Natural killer cell treated with Interleukin-12 subunit alpha and Interleukin-12 subunit beta and Interleukin-15 and Interleukin-18, amount 100 ng/mL, for 72 hours (primary cell): ENCODE results near the gene ATP8B1. TPM values are rescaled to one million over a fixed set of nuclear protein-coding genes. Genes with fewer than 3 reads are reported as not detected.

Experiments
- ATAC-seq, 2 donors: fragments of 150-1000 bp; cut with Tn5 transposase in 1 of 2; sonication (Bioruptor Pico), chemical (Tn5 transposase) in 1 of 2; 2 replicates each; pipeline ENCODE4 v1.10.0; 2021
- DNase-seq: peaks from one replicate; pipeline ENCODE4 v3.0.0; 2022; ENCODE audit warnings: low spot score
- H3K27ac Mint-ChIP-seq, 2 donors: 1 replicate in 1 of 2; 2 replicates in 1 of 2; pipeline ENCODE4 v1.8.0; 2022; ENCODE audit warnings: mixed read lengths in 2 of 2, mild to moderate bottlenecking in 1 of 2, moderate library complexity in 1 of 2
- H3K27me3 Mint-ChIP-seq, 2 donors: 1 replicate in 1 of 2; 2 replicates in 1 of 2; pipeline ENCODE4 v1.8.0; 2022; ENCODE audit warnings: mixed read lengths in 2 of 2
- H3K36me3 Mint-ChIP-seq: one replicate; pipeline ENCODE4 v1.8.0; 2022; ENCODE audit warnings: mixed read lengths
- H3K4me1 Mint-ChIP-seq, 2 donors: 1 replicate in 1 of 2; 2 replicates in 1 of 2; pipeline ENCODE4 v1.8.0; 2022; ENCODE audit warnings: low read depth in 2 of 2, mixed read lengths in 2 of 2, mild to moderate bottlenecking in 1 of 2
- H3K4me3 Mint-ChIP-seq: one replicate; pipeline ENCODE4 v1.8.0; 2022; ENCODE audit warnings: mixed read lengths
- H3K9me3 Mint-ChIP-seq: 2 replicates; pipeline ENCODE4 v1.8.0; 2022; ENCODE audit warnings: mixed read lengths
- total RNA-seq, 2 donors: library from RNA; stranded (reverse); gene quantifications; one replicate each; pipeline ENCODE4 v1.2.3, GENCODE V29; 2022

The ATP8B1 gene
- total RNA-seq, 2 donors from 2014 or later, result not detected

DNA sequence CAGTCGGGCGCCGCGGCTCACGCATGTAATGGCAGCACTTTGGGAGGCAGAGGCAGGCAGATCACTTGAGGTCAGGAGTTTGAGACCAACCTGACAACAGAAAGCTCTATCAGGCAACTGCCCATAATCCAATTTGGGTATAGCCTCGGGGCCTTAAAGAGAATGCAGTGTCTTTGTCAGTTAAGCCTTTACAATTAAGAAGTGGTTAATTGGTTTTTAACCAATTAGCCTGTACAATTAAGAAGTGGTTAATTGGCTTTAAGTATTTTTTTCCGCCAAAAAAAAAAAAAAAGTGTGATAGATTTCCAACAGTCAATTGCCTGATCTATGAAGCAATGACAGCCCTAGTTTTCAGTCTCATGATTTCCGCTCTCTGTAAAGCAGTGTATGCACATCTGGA is 106.8 kb downstream of the ATP8B1 start:
- no peaks in the 10 kb centered on the region for H3K36me3 Mint-ChIP-seq
- H3K9me3 Mint-ChIP-seq, result peaks cover 3% of the 10 kb centered on the region
- no peak for ATAC-seq
- no peak overlapping the region for H3K4me3 Mint-ChIP-seq
- H3K27me3 Mint-ChIP-seq, result no peaks in the 10 kb centered on the region
- DNase-seq, result no peak
- no peak overlapping the region for H3K27ac Mint-ChIP-seq
- H3K4me1 Mint-ChIP-seq, result peaks cover 6 to 7% of the 10 kb centered on the region in 2 donors

DNA sequence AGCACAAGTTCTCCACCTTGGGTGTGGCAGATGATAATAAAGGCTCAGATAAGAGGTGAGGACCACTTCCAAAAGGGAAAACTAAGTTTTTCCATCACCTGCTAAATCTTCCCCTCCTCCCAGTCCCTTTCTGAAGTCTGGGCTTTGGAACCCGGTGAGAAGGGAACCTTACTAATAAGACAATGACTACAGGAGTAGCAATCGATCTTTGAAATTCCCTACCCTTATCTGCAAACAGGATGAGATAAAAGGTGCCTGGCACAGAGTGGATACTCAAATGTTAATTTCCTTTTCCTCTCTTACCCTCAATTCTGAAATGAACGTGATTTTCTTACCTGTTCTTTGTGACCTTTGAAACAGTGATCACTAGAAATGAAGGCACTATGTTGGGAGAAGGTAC is 111.8 kb downstream of the ATP8B1 start:
- H3K27me3 Mint-ChIP-seq, result no peaks in the 10 kb centered on the region
- no peaks in the 10 kb centered on the region for H3K36me3 Mint-ChIP-seq
- H3K9me3 Mint-ChIP-seq, result peaks cover 3% of the 10 kb centered on the region
- no peak for DNase-seq
- H3K4me3 Mint-ChIP-seq, result no peak overlapping the region
- peaks cover 4 to 17% of the 10 kb centered on the region in 2 donors for H3K4me1 Mint-ChIP-seq
- no peak overlapping the region for H3K27ac Mint-ChIP-seq
- ATAC-seq, result no peak

GRCh38 chr18:57687970-57688369 is 115.1 kb downstream of the ATP8B1 start:
- H3K4me1 Mint-ChIP-seq, result peaks cover 3 to 11% of the 10 kb centered on the region in 2 donors
- DNase-seq (no peak), ATAC-seq (no peak)
- no peaks in the 10 kb centered on the region for H3K9me3 Mint-ChIP-seq
- H3K36me3 Mint-ChIP-seq, result no peaks in the 10 kb centered on the region
- H3K4me3 Mint-ChIP-seq, result no peak overlapping the region
- no peak overlapping the region for H3K27ac Mint-ChIP-seq
- H3K27me3 Mint-ChIP-seq, result no peaks in the 10 kb centered on the region

- no peaks in the 10 kb centered on the region for H3K36me3 Mint-ChIP-seq
- no peak overlapping the region for H3K4me3 Mint-ChIP-seq
- H3K27me3 Mint-ChIP-seq, result no peaks in the 10 kb centered on the region
- peaks cover 8 to 10% of the 10 kb centered on the region in 2 donors for H3K4me1 Mint-ChIP-seq
- H3K9me3 Mint-ChIP-seq, result no peaks in the 10 kb centered on the region
- no peak for DNase-seq
- no peak overlapping the region for H3K27ac Mint-ChIP-seq
- no peak for ATAC-seq
These were observed 119.6 kb downstream of the ATP8B1 start for GRCh38 chr18:57683470-57683869.

DNA sequence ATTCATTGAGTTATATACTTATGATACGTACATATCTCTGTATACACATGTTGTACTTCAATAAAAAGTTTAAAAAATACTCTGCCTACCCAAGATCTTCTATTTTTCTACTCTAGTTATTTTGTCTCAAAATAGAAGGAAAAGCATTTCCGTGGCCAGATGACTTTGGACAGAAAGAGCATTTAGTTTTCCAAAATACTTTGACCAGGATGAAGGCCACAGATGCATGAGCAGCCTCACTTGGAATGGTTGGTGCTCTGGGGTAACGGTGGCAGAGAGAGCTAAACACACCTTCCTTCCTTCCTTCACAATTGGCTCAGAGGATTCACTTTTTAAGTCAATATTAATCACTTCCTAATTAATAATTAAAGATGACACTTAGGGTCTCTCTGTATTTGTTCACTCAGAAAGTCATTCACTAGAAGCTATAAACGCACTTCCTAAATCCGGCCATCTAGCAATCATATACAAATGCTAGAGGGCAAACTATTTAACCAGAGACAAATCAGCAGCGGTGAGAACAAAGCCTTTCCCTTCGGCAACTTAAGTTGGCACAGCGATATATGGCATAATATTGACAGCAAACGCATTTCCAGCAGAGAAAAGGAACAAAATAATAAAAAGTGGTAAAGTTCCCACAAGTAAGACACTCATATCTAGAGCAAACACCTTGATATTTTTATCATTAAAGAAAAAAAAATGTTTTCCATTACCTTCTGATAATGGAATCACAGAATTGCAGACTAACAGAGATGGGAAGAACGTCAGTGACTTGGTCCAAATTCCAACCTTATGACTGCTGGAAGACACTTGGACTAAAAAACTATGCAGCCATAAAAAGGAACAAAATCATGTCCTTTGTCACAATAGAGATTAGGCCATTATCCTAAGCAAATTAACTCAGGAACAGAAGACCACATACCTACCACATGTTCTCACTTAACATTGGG is 125.6 kb downstream of the ATP8B1 start:
- DNase-seq (no peak), ATAC-seq (no peak)
- H3K27me3 Mint-ChIP-seq, result no peaks in the 10 kb centered on the region
- no peaks in the 10 kb centered on the region for H3K36me3 Mint-ChIP-seq
- no peaks in the 10 kb centered on the region for H3K9me3 Mint-ChIP-seq
- peaks cover 11 to 18% of the 10 kb centered on the region in 2 donors for H3K4me1 Mint-ChIP-seq
- H3K4me3 Mint-ChIP-seq, result no peak overlapping the region
- no peak overlapping the region for H3K27ac Mint-ChIP-seq

DNA sequence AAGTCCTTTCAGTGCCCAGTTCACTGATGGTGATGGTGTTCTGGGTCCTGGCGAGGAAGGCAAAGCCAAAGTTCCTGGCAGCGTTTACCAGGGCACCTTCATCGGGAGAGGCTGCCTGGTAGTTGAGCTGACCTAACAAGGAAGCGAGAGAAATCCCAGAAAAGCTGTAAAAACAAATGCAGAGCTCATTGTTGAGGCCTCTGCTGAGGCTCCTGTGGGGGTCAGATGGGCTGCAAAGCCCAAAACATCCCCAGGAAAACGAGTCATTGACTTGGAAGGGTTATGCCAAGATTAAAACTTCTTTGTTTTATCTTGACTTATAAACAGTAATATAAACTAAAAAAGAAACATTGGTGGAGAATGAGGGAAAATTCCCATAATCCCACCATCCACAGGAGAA is 128.2 kb downstream of the ATP8B1 start:
- H3K36me3 Mint-ChIP-seq, result no peaks in the 10 kb centered on the region
- H3K4me1 Mint-ChIP-seq, result peaks cover 7 to 18% of the 10 kb centered on the region in 2 donors
- DNase-seq, result no peak

GRCh38 chr18:57670046-57670445 is 133.1 kb downstream of the ATP8B1 start:
- no peaks in the 10 kb centered on the region for H3K36me3 Mint-ChIP-seq
- no peaks in the 10 kb centered on the region for H3K27me3 Mint-ChIP-seq
- peaks cover 12 to 21% of the 10 kb centered on the region in 2 donors for H3K4me1 Mint-ChIP-seq
- no peak overlapping the region for H3K4me3 Mint-ChIP-seq
- H3K9me3 Mint-ChIP-seq, result peaks cover 3% of the 10 kb centered on the region
- ATAC-seq, result no peak
- no peak overlapping the region for H3K27ac Mint-ChIP-seq
- no peak for DNase-seq

More for the DNA sequence above, 128.2 kb downstream of the ATP8B1 start:
- Mint-ChIP-seq H3K9me3 (peaks cover 3% of the 10 kb centered on the region), H3K27me3 (no peaks in the 10 kb centered on the region), H3K4me3 (no peak overlapping the region), H3K27ac (no peak overlapping the region)
- no peak for ATAC-seq

DNA sequence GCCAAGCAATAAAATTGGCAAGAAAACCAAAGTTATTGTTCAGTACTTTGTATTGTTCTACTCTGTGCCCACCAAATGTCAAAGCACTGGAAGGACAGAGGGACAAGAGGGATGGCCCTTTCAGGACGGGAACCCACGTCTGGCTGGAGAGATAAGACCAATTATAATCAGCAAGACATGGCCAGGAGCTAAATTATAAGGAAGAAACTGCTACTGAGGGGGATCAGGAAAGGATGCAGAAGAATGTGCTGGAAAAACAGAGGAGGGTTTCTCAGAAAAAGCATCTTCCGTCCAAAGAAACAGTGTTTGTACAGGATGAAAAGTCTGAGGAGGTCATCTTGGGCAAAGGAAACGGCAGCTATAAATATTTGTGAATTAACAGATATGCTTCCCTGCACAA is 135.1 kb downstream of the ATP8B1 start:
- no peak for DNase-seq
- Mint-ChIP-seq H3K27me3 (no peaks in the 10 kb centered on the region), H3K4me3 (no peak overlapping the region), H3K9me3 (peaks cover 3% of the 10 kb centered on the region), H3K4me1 (peaks cover 13 to 27% of the 10 kb centered on the region in 2 donors), H3K36me3 (no peaks in the 10 kb centered on the region), H3K27ac (no peak overlapping the region)
- ATAC-seq, result no peak

DNA sequence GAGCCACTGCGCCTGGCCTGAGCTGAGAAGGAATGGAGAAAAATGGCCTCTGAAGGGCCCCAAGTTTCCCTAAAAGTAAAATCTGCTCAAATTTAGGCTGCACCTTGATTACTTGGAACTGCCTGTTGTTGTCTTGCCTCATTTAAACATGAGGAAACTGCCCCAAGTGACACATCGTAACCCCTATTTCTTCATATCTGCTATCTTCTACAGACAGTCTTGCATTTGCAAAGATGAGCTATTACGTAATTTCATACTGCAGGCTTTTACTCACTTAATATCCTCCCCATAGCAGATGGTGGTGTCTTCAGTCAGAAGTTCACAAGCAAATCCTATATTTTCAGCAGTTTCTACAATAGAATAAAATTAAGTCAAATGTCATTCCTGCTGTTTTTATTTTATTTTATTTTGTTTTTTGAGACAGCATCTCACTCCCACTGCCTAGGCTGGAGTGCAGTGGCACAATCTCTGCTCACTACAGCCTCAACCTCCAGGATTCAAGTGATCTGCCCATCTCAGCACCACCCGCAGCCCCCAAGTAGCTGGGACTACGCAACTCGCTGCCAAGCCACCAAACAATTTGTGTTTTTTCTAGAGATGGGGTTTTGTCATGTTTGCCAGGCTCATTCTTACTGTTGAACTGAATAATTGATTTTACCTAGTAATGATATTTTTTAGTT is 136.2 kb downstream of the ATP8B1 start:
- Mint-ChIP-seq H3K4me3 (peak overlapping the region; percentile 52), H3K4me1 (peaks cover 17 to 31% of the 10 kb centered on the region in 2 donors), H3K9me3 (no peaks in the 10 kb centered on the region), H3K36me3 (no peaks in the 10 kb centered on the region), H3K27me3 (no peaks in the 10 kb centered on the region), H3K27ac (peak overlapping the region; percentile 58 to 63)
- ATAC-seq, result peak; percentile 59 to 87
- no peak for DNase-seq

- Mint-ChIP-seq H3K4me3 (no peak overlapping the region), H3K4me1 (peaks cover 28 to 29% of the 10 kb centered on the region in 2 donors), H3K27ac (no peak overlapping the region), H3K9me3 (no peaks in the 10 kb centered on the region), H3K36me3 (no peaks in the 10 kb centered on the region), H3K27me3 (no peaks in the 10 kb centered on the region)
- DNase-seq, result no peak
- no peak for ATAC-seq
These were observed 138.4 kb downstream of the ATP8B1 start for GRCh38 chr18:57664568-57665165.

DNA sequence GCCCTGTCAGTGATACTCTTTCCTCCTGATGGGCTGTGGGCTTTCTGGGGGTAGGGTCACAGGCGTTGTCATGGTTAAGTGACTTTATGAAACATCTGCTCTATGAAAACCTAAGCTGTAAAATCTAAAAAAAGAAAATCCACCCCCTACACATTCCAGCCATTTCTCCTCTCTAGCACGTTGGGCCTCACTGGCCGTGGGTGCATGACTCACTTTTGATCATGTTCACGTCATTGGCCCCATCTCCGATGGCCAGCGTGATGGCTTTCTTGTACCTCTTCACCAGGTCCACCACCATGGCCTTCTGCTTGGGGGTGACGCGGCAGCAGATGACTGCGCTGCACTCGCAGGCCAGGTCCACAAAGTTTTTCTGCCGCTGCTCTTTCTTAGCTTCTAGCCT is 142.2 kb downstream of the ATP8B1 start:
- Mint-ChIP-seq H3K9me3 (no peaks in the 10 kb centered on the region), H3K27me3 (no peaks in the 10 kb centered on the region), H3K4me1 (peaks cover 22 to 23% of the 10 kb centered on the region in 2 donors), H3K36me3 (no peaks in the 10 kb centered on the region), H3K4me3 (no peak overlapping the region), H3K27ac (no peak overlapping the region)
- ATAC-seq, result no peak
- DNase-seq, result no peak

GRCh38 chr18:57659460-57660102 is 143.5 kb downstream of the ATP8B1 start:
- H3K27me3 Mint-ChIP-seq, result no peaks in the 10 kb centered on the region
- H3K4me1 Mint-ChIP-seq, result peaks cover 16 to 21% of the 10 kb centered on the region in 2 donors
- peaks cover 11% of the 10 kb centered on the region for H3K36me3 Mint-ChIP-seq
- ATAC-seq (no peak), DNase-seq (no peak)
- H3K4me3 Mint-ChIP-seq, result no peak overlapping the region
- no peak overlapping the region for H3K27ac Mint-ChIP-seq
- no peaks in the 10 kb centered on the region for H3K9me3 Mint-ChIP-seq

DNA sequence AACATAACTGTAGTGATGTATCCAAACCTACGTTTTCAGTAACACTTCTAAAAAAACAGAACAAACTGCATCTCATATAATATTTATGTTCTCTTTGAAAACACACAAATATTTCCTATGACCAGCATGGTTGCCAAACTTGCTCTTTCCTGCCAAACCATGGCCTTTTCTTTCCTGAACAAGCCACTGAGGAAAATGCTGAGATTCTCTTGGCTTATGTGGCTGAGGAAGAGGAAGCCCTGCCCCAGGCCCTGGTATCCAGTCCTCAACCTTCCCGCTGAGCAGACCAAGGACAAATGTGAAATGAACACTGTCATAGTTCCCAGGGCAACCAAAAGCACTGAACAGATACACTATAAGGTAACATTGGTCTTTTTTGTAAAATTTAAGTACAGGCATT is 145.6 kb downstream of the ATP8B1 start:
- Mint-ChIP-seq H3K4me3 (no peak overlapping the region), H3K4me1 (peaks cover 8 to 16% of the 10 kb centered on the region in 2 donors), H3K36me3 (peaks cover 11% of the 10 kb centered on the region), H3K27ac (no peak overlapping the region), H3K27me3 (no peaks in the 10 kb centered on the region), H3K9me3 (no peaks in the 10 kb centered on the region)
- no peak for DNase-seq
- ATAC-seq, result no peak
